Breast epithelium (tissue), 4 donors: ENCODE results near the gene MROH2A. TPM values are rescaled to one million over a fixed set of nuclear protein-coding genes. Genes with fewer than 3 reads are reported as not detected.
A peak's percentile ranks its signal among the peaks of the same experiment; 100 is the strongest.

Source experiments
- DNase-seq, 2 donors: peaks; one replicate each; pipeline ENCODE4 v3.0.0-alpha.2; 2019; ENCODE audit warnings: low spot score in 2 of 2
- H3K27ac ChIP-seq, 2 donors: fragments of 200-600 bp; sonication (generic) in 1 of 2; one replicate each; pipeline ENCODE4 v1.5.1; 2016 to 2019; ENCODE audit warnings: mild to moderate bottlenecking in 1 of 2
- H3K27me3 ChIP-seq, 2 donors: fragments of 200-600 bp; sonication (generic) in 1 of 2; one replicate each; pipeline versions ENCODE4 v1.5.1 to v1.6.0; 2017 to 2019; ENCODE audit warnings: control low read depth in 1 of 2, mild to moderate bottlenecking in 1 of 2
- H3K36me3 ChIP-seq: fragments of 200-600 bp; one replicate; pipeline ENCODE4 v1.5.1; 2019
- H3K4me1 ChIP-seq, 2 donors: fragments of 200-600 bp; sonication (generic); one replicate each; pipeline ENCODE4 v1.5.1; 2016 to 2019; ENCODE audit warnings: control low read depth in 1 of 2
- H3K4me3 ChIP-seq, 3 donors: fragments of 200-600 bp; sonication (generic); 1 replicate in 2 of 3; 2 replicates in 1 of 3; pipeline ENCODE4 v1.5.1; 2016 to 2019; ENCODE audit warnings: mild to moderate bottlenecking in 3 of 3, moderate library complexity in 2 of 3
- H3K9me3 ChIP-seq, 2 donors: fragments of 200-600 bp; sonication (generic) in 1 of 2; one replicate each; pipeline ENCODE4 v1.5.1; 2016 to 2019; ENCODE audit warnings: control low read depth in 1 of 2
- CTCF ChIP-seq, 3 donors: fragments of 450-650 bp; IDR thresholded peaks; one replicate each; pipeline ENCODE4 v1.5.1; 2016 to 2017; ENCODE audit warnings: antibody characterized with exemption in 3 of 3, mild to moderate bottlenecking in 3 of 3, moderate library complexity in 3 of 3
- POLR2A ChIP-seq: fragments of 450-650 bp; IDR thresholded peaks from one replicate; pipeline ENCODE4 v1.6.1; 2016; ENCODE audit warnings: antibody characterized with exemption, mild to moderate bottlenecking, moderate library complexity
- POLR2AphosphoS5 ChIP-seq, 3 donors: sonication (generic); formaldehyde crosslinking; IDR thresholded peaks; one replicate each; pipeline ENCODE4 v1.6.1; 2017; ENCODE audit warnings: antibody characterized with exemption in 3 of 3
- intact Hi-C: fragments of 100-400 bp; cut with DNase I; formaldehyde crosslinking; loops from one replicate; pipeline ENCODE4 v1.15.1; 2023; ENCODE audit warnings: low total_unique reads
- total RNA-seq, 3 donors: library from RNA; depleted of rRNA; stranded (reverse); fragments of >200 nt; gene quantifications; one replicate each; pipeline ENCODE4 v1.1.0, GENCODE V29; 2016

MROH2A gene
- total RNA-seq, 3 donors from 2014 or later, result not detected

GRCh38 chr2:233851169-233851568 lies 73.0 kb downstream of the MROH2A start:
- no peaks in the 10 kb centered on the region for H3K4me1 ChIP-seq
- no peaks in the 10 kb centered on the region for H3K9me3 ChIP-seq
- no peaks in the 10 kb centered on the region for H3K36me3 ChIP-seq
- no peak overlapping the region for H3K27ac ChIP-seq
- no peak overlapping the region for H3K4me3 ChIP-seq
- DNase-seq, result no peak
- intact Hi-C loops, result no loop called here
- TF ChIP-seq POLR2AphosphoS5 (IDR thresholded peaks at IDR 0.05), result no peak
- no peak for TF ChIP-seq POLR2A
- no peak for TF ChIP-seq CTCF (IDR thresholded peaks at IDR 0.05)
- no peaks in the 10 kb centered on the region for H3K27me3 ChIP-seq

DNA sequence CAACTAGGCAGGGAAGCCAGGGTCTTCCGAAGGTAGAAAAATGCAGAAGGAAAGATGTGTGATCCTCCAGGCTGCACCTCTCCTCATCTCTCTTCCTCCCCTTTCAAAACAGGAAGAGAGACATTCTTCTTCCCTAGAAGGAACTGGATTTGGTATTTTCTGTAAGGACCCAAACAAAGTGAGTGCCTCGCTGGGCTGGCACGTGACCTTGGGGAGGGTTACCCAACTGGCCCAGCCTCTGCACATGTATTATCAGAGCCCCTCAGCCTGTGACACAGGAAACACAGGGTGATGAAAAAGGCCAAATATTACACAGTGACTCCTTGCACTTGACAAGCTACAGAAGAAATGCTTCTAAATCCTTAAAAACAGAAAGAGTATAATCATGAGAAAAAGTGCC lies 73.9 kb downstream of the MROH2A start:
- H3K4me3 ChIP-seq, result no peak overlapping the region
- no peaks in the 10 kb centered on the region for H3K9me3 ChIP-seq
- intact Hi-C loops, result no loop called here
- H3K27me3 ChIP-seq, result no peaks in the 10 kb centered on the region
- TF ChIP-seq POLR2AphosphoS5 (IDR thresholded peaks at IDR 0.05) (no peak), CTCF (IDR thresholded peaks at IDR 0.05) (no peak), POLR2A (no peak)
- no peak overlapping the region for H3K27ac ChIP-seq
- no peak for DNase-seq
- no peaks in the 10 kb centered on the region for H3K4me1 ChIP-seq
- no peaks in the 10 kb centered on the region for H3K36me3 ChIP-seq

DNA sequence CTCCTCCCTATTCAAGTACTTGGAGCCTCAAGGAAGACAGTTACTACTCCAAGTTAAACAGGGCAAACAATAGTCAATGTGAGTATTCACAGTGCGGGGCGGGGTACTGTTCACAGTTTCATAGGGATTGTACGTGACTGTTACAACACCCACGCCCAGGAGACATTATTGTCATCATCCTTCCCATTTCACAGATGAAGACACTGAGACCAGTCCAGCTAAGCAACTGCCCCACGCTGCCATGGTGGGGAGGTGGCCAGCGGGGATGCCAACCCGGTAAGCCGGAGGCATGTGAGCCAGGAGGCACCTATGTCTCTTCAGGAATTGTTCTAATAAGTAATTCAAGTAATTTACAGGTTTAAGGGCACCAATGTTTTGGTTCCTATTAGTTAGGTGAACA lies 75.2 kb downstream of the MROH2A start:
- no peaks in the 10 kb centered on the region for H3K36me3 ChIP-seq
- no peak for DNase-seq
- H3K27ac ChIP-seq, result no peak overlapping the region
- no peaks in the 10 kb centered on the region for H3K27me3 ChIP-seq
- H3K4me1 ChIP-seq, result no peaks in the 10 kb centered on the region
- TF ChIP-seq CTCF (IDR thresholded peaks at IDR 0.05) (no peak), POLR2A (no peak), POLR2AphosphoS5 (IDR thresholded peaks at IDR 0.05) (no peak)
- H3K4me3 ChIP-seq, result peak overlapping the region in 1 of 3 donors; percentile 84
- H3K9me3 ChIP-seq, result no peaks in the 10 kb centered on the region
- intact Hi-C loops, result no loop called here

- Histone ChIP-seq H3K36me3 (no peaks in the 10 kb centered on the region), H3K27me3 (no peaks in the 10 kb centered on the region), H3K4me1 (no peaks in the 10 kb centered on the region), H3K9me3 (no peaks in the 10 kb centered on the region), H3K27ac (no peak overlapping the region), H3K4me3 (peak overlapping the region; percentile 64 to 84 (median 73))
- DNase-seq, result no peak
- TF ChIP-seq POLR2A (no peak), CTCF (IDR thresholded peaks at IDR 0.05) (no peak), POLR2AphosphoS5 (IDR thresholded peaks at IDR 0.05) (no peak)
- intact Hi-C loops, result no loop called here
Measured at GRCh38 chr2:233853883-233854240, 75.7 kb downstream of the MROH2A start.

- no peak for TF ChIP-seq CTCF (IDR thresholded peaks at IDR 0.05)
- peak in 2 of 3 donors; percentile 50 to 65 for TF ChIP-seq POLR2AphosphoS5 (IDR thresholded peaks at IDR 0.05)
- Histone ChIP-seq H3K27ac (peak within 1 kb of the TSS; percentile 38 to 50), H3K36me3 (no peaks in the 10 kb centered on the region), H3K4me1 (no peaks in the 10 kb centered on the region), H3K27me3 (no peaks in the 10 kb centered on the region), H3K4me3 (peak within 1 kb of the TSS; percentile 64 to 84 (median 73)), H3K9me3 (no peaks in the 10 kb centered on the region)
- intact Hi-C loops, result no loop called here
- peak; percentile 88 to 91 for DNase-seq
Measured at GRCh38 chr2:233854241-233854981, 76.3 kb downstream of the MROH2A start, which contains the start of gene HJURP. TSS of gene HJURP (minus strand) at chr2:233854535. CDS start at chr2:233854500, 35 bp downstream.
